WTC11 (cell line): ENCODE measurements around the gene PCNP. TPM values are rescaled to one million over a fixed set of nuclear protein-coding genes. Genes with fewer than 3 reads are reported as not detected.

Experiments used
- ATAC-seq: fragments of 200-7000 bp; cut with Tn5 transposase; 2 replicates; pipeline ENCODE4 v1.10.0; 2021; ENCODE audit warnings: mild to moderate bottlenecking, moderate library complexity
- CTCF ChIA-PET: fragments of 300-600 bp; sonication (Branson Sonifier 250); formaldehyde crosslinking; loops from one replicate; lab custom pipeline; 2021; ENCODE audit warnings: antibody characterized with exemption; lab: Charles Lee
- POLR2A ChIA-PET: fragments of 350-600 bp; sonication (Branson Sonifier 250); formaldehyde crosslinking; loops from one replicate; lab custom pipeline; 2021; ENCODE audit warnings: antibody characterized with exemption; lab: Charles Lee
- DNase-seq: peaks from one replicate; pipeline ENCODE4 v3.0.0; 2021; ENCODE audit warnings: low spot score
- H3K27ac Mint-ChIP-seq: 2 replicates; pipeline ENCODE4 v1.8.0; 2021; ENCODE audit warnings: mixed read lengths
- H3K27me3 Mint-ChIP-seq: 2 replicates; pipeline ENCODE4 v1.8.0; 2021; ENCODE audit warnings: low read depth, mild to moderate bottlenecking, moderate library complexity, mixed read lengths
- H3K36me3 Mint-ChIP-seq: 2 replicates; pipeline ENCODE4 v1.8.0; 2021; ENCODE audit warnings: mixed read lengths
- H3K4me1 Mint-ChIP-seq: 2 replicates; pipeline ENCODE4 v1.8.0; 2022; ENCODE audit warnings: mixed read lengths
- H3K4me3 Mint-ChIP-seq: 2 replicates; pipeline ENCODE4 v1.8.0; 2021; ENCODE audit warnings: mild to moderate bottlenecking, moderate library complexity, mixed read lengths
- H3K9me3 Mint-ChIP-seq: 2 replicates; pipeline ENCODE4 v1.8.0; 2021; ENCODE audit warnings: mixed read lengths
- AR ChIP-seq: fragments of 250-450 bp; sonication (Bioruptor Pico); IDR thresholded peaks from 2 replicates; pipeline ENCODE4 v1.9.0; 2021; ENCODE audit warnings: mild to moderate bottlenecking
- E2F4 ChIP-seq: sonication (generic); formaldehyde crosslinking; IDR thresholded peaks from 2 replicates; pipeline ENCODE4 v1.8.1; 2022; ENCODE audit warnings: low read depth, mild to moderate bottlenecking, moderate library complexity, missing genetic modification reagents, borderline replicate concordance
- EMX1 ChIP-seq: fragments of 250-450 bp; sonication (Bioruptor Pico); IDR thresholded peaks from 2 replicates; pipeline ENCODE4 v1.8.0; 2021; ENCODE audit warnings: mild to moderate bottlenecking
- GABPB1 ChIP-seq: sonication (generic); formaldehyde crosslinking; IDR thresholded peaks from 2 replicates; pipeline ENCODE4 v1.8.1; 2023; ENCODE audit warnings: mild to moderate bottlenecking, missing genetic modification reagents
- HMGA2 ChIP-seq: fragments of 250-450 bp; sonication (Bioruptor Pico); IDR thresholded peaks from 2 replicates; pipeline ENCODE4 v1.4.0; 2021; ENCODE audit warnings: mild to moderate bottlenecking, moderate library complexity
- IRF2 ChIP-seq: sonication (generic); formaldehyde crosslinking; IDR thresholded peaks from 2 replicates; pipeline ENCODE4 v1.8.0; 2022; ENCODE audit warnings: low read depth, missing genetic modification reagents, borderline replicate concordance
- KAT7 ChIP-seq: sonication (generic); formaldehyde crosslinking; IDR thresholded peaks from 2 replicates; pipeline ENCODE4 v1.8.1; 2023; ENCODE audit warnings: missing genetic modification reagents, mild to moderate bottlenecking, borderline replicate concordance
- MAX ChIP-seq: sonication (generic); formaldehyde crosslinking; IDR thresholded peaks from 2 replicates; pipeline ENCODE4 v1.8.0; 2022; ENCODE audit warnings: mild to moderate bottlenecking, missing genetic modification reagents
- NFE2L1 ChIP-seq: sonication (generic); formaldehyde crosslinking; IDR thresholded peaks from 2 replicates; pipeline ENCODE4 v1.8.1; 2023; ENCODE audit warnings: missing genetic modification reagents
- NFYB ChIP-seq: sonication (generic); formaldehyde crosslinking; conservative IDR thresholded peaks from 2 replicates; pipeline ENCODE4 v1.8.0; 2022; ENCODE audit warnings: low read depth, missing genetic modification reagents
- NR3C1 ChIP-seq: sonication (generic); formaldehyde crosslinking; conservative IDR thresholded peaks from 2 replicates; pipeline ENCODE4 v1.8.1; 2023; ENCODE audit warnings: low read depth, mild to moderate bottlenecking, missing genetic modification reagents
- SOX15 ChIP-seq: fragments of 250-450 bp; sonication (Bioruptor Pico); IDR thresholded peaks from 2 replicates; pipeline ENCODE4 v1.9.0; 2021; ENCODE audit warnings: mild to moderate bottlenecking
- ZNF396 ChIP-seq: fragments of 250-450 bp; sonication (Bioruptor Pico); IDR thresholded peaks from 2 replicates; pipeline ENCODE4 v1.8.0; 2021; ENCODE audit warnings: mild to moderate bottlenecking, moderate library complexity, borderline replicate concordance
- total RNA-seq: library from RNA; stranded (reverse); gene quantifications from 3 replicates; pipeline ENCODE4 v1.2.3, GENCODE V29; 2021
- TF ChIP-seq, protein P1 (sequence below): sonication (generic); formaldehyde crosslinking; IDR thresholded peaks from 2 replicates; pipeline ENCODE4 v1.8.1; 2022; ENCODE audit warnings: mild to moderate bottlenecking, moderate library complexity, missing genetic modification reagents
- TF ChIP-seq, protein P2 (sequence below): fragments of 250-450 bp; sonication (Bioruptor Pico); IDR thresholded peaks from 2 replicates; pipeline ENCODE4 v1.9.0; 2021; ENCODE audit warnings: moderate library complexity, mild to moderate bottlenecking, inconsistent platforms, borderline replicate concordance
- TF ChIP-seq, protein P3 (sequence below): sonication (generic); formaldehyde crosslinking; IDR thresholded peaks from 2 replicates; pipeline ENCODE4 v1.8.0; 2022; ENCODE audit warnings: mild to moderate bottlenecking, missing genetic modification reagents
- TF ChIP-seq, protein P4 (sequence below): sonication (generic); formaldehyde crosslinking; IDR thresholded peaks from 2 replicates; pipeline ENCODE4 v1.8.0; 2022; ENCODE audit warnings: mild to moderate bottlenecking, missing genetic modification reagents
- TF ChIP-seq, protein P5 (sequence below): sonication (generic); formaldehyde crosslinking; conservative IDR thresholded peaks from 2 replicates; pipeline ENCODE4 v1.8.1; 2022; ENCODE audit warnings: mild to moderate bottlenecking, missing genetic modification reagents
- TF ChIP-seq, protein P6 (sequence below): sonication (generic); formaldehyde crosslinking; IDR thresholded peaks from 2 replicates; pipeline ENCODE4 v1.8.0; 2023; ENCODE audit warnings: mild to moderate bottlenecking, missing genetic modification reagents

Gene PCNP
- total RNA-seq, 1 experiment from 2014 or later = 187 TPM

DNA sequence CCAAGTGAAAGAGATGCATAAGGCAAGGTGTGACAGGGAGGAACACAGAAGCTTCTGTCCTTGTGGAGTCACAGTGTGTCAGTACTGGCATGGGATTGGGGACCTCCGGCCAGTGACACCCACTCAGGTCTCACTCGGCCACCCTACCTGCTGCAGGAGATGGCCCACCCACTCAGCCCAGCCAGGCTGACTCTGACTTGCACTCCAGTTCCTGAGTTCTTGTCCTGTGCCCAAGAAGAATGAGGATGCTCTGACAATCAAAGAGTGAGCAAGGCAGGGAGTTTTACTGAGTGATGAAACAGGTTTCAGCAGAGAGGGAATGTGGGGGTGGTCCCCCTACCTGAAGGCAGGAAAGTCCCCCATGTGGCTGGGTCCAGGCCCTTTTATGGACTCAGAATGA is 50.9 kb downstream of the PCNP start (continued):
- TF ChIP-seq IRF2 (CRISPR knock-in tag) = no peak

DNA sequence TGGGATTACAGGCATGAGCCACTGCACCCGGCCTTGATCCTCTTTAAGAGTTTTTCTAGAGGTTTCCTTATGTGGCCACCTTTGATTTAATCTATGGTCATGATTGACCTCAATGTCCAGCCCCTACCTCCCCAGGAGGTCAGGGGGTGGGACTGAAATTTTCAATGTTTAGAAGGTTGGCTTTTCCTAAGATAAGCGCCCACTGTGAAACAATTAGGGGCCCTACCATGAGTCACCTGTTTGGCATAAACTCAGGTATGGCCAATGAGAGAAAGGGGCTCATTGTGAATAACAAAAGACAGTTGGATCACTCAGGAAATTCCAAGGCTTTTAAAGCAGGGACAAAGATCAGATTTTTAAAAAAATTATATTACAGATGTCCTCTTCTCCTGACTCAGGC is 51.9 kb downstream of the PCNP start:
- DNase-seq = no peak
- CTCF ChIA-PET = no interaction called here
- TF ChIP-seq, protein P1, sequence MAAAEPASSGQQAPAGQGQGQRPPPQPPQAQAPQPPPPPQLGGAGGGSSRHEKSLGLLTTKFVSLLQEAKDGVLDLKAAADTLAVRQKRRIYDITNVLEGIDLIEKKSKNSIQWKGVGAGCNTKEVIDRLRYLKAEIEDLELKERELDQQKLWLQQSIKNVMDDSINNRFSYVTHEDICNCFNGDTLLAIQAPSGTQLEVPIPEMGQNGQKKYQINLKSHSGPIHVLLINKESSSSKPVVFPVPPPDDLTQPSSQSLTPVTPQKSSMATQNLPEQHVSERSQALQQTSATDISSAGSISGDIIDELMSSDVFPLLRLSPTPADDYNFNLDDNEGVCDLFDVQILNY (CRISPR knock-in tag) = no peak
- TF ChIP-seq NFYB (CRISPR knock-in tag) = no peak
- TF ChIP-seq, protein P2, sequence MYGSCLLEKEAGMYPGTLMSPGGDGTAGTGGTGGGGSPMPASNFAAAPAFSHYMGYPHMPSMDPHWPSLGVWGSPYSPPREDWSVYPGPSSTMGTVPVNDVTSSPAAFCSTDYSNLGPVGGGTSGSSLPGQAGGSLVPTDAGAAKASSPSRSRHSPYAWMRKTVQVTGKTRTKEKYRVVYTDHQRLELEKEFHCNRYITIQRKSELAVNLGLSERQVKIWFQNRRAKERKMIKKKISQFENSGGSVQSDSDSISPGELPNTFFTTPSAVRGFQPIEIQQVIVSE (CRISPR knock-in tag) = no peak
- no peak for TF ChIP-seq ZNF396 (CRISPR knock-in tag)
- no peak for TF ChIP-seq HMGA2 (CRISPR knock-in tag)
- no peak for TF ChIP-seq EMX1 (CRISPR knock-in tag)
- TF ChIP-seq, protein P3, sequence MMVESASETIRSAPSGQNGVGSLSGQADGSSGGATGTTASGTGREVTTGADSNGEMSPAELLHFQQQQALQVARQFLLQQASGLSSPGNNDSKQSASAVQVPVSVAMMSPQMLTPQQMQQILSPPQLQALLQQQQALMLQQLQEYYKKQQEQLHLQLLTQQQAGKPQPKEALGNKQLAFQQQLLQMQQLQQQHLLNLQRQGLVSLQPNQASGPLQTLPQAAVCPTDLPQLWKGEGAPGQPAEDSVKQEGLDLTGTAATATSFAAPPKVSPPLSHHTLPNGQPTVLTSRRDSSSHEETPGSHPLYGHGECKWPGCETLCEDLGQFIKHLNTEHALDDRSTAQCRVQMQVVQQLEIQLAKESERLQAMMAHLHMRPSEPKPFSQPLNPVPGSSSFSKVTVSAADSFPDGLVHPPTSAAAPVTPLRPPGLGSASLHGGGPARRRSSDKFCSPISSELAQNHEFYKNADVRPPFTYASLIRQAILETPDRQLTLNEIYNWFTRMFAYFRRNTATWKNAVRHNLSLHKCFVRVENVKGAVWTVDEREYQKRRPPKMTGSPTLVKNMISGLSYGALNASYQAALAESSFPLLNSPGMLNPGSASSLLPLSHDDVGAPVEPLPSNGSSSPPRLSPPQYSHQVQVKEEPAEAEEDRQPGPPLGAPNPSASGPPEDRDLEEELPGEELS (CRISPR knock-in tag) = no peak
- no peak for TF ChIP-seq NR3C1 (CRISPR knock-in tag)
- TF ChIP-seq AR = no peak
- no peak for TF ChIP-seq KAT7 (CRISPR knock-in tag)
- TF ChIP-seq, protein P4, sequence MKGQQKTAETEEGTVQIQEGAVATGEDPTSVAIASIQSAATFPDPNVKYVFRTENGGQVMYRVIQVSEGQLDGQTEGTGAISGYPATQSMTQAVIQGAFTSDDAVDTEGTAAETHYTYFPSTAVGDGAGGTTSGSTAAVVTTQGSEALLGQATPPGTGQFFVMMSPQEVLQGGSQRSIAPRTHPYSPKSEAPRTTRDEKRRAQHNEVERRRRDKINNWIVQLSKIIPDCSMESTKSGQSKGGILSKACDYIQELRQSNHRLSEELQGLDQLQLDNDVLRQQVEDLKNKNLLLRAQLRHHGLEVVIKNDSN (CRISPR knock-in tag) = no peak
- TF ChIP-seq E2F4 (CRISPR knock-in tag) = no peak
- no peak for TF ChIP-seq MAX (CRISPR knock-in tag)
- no peak for TF ChIP-seq SOX15
- no peak for TF ChIP-seq GABPB1
- TF ChIP-seq, protein P5, sequence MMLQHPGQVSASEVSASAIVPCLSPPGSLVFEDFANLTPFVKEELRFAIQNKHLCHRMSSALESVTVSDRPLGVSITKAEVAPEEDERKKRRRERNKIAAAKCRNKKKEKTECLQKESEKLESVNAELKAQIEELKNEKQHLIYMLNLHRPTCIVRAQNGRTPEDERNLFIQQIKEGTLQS (CRISPR knock-in tag) = no peak
- no peak for TF ChIP-seq NFE2L1 (CRISPR knock-in tag)
- TF ChIP-seq, protein P6, sequence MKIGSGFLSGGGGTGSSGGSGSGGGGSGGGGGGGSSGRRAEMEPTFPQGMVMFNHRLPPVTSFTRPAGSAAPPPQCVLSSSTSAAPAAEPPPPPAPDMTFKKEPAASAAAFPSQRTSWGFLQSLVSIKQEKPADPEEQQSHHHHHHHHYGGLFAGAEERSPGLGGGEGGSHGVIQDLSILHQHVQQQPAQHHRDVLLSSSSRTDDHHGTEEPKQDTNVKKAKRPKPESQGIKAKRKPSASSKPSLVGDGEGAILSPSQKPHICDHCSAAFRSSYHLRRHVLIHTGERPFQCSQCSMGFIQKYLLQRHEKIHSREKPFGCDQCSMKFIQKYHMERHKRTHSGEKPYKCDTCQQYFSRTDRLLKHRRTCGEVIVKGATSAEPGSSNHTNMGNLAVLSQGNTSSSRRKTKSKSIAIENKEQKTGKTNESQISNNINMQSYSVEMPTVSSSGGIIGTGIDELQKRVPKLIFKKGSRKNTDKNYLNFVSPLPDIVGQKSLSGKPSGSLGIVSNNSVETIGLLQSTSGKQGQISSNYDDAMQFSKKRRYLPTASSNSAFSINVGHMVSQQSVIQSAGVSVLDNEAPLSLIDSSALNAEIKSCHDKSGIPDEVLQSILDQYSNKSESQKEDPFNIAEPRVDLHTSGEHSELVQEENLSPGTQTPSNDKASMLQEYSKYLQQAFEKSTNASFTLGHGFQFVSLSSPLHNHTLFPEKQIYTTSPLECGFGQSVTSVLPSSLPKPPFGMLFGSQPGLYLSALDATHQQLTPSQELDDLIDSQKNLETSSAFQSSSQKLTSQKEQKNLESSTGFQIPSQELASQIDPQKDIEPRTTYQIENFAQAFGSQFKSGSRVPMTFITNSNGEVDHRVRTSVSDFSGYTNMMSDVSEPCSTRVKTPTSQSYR (CRISPR knock-in tag) = no peak
- peak; percentile 56 for ATAC-seq
- no peak overlapping the region for H3K27ac Mint-ChIP-seq
- H3K36me3 Mint-ChIP-seq = peaks cover 5% of the 10 kb centered on the region
- POLR2A ChIA-PET = no interaction called here
- no peak overlapping the region for H3K4me3 Mint-ChIP-seq
- peaks cover 7% of the 10 kb centered on the region; the same call in 1 of the 2 replicates for H3K4me1 Mint-ChIP-seq
- peaks cover 17% of the 10 kb centered on the region for H3K9me3 Mint-ChIP-seq
- no peaks in the 10 kb centered on the region for H3K27me3 Mint-ChIP-seq
